ENCODE data around the gene TRPV3. TPM values are rescaled to one million over a fixed set of nuclear protein-coding genes. Genes with fewer than 3 reads are reported as not detected.
"Not testable (repeated sequence)": the region's sequence is repeated elsewhere in the genome, so short reads cannot be mapped to it uniquely, and the experiment has no call there.

The TRPV3 gene
- total RNA-seq, 4 donors from 2014 or later, result 21.8 to 33.2 (median 25.1) TPM

DNA sequence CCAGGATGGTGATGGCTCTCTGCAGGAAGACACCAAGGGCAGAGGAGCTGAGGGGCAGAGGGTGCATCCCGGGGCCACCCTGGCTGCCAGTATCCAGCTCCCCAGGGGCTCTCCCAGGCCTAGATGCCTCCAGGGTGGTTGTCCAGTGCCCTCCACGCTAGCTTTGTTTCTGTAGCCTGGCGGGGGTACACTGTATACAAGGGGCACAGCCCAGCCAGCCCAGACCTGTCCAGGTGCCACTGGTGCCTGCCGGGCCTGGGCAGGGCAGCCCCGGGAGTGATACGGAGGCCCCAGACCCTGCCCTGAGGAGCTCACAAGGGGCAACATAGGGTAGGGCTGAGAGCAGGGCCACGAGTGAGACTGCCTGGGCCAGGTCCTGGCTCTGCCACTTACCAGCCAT, 14.6 kb upstream of the TRPV3 start:
- H3K4me3 ChIP-seq (ENCODE audit: low read depth, poor library complexity, severe bottlenecking), result no peak overlapping the region
- intact Hi-C loops (cut with DNase I; ENCODE audit: low total_unique reads), result no loop called here
- DNase-seq (ENCODE audit: low spot score in 2 of 2), result no peak
- WGBS, 2 donors, result 92 to 94% methylated on average over 6 of the region's 7 CpGs
- TF ChIP-seq, protein P1, sequence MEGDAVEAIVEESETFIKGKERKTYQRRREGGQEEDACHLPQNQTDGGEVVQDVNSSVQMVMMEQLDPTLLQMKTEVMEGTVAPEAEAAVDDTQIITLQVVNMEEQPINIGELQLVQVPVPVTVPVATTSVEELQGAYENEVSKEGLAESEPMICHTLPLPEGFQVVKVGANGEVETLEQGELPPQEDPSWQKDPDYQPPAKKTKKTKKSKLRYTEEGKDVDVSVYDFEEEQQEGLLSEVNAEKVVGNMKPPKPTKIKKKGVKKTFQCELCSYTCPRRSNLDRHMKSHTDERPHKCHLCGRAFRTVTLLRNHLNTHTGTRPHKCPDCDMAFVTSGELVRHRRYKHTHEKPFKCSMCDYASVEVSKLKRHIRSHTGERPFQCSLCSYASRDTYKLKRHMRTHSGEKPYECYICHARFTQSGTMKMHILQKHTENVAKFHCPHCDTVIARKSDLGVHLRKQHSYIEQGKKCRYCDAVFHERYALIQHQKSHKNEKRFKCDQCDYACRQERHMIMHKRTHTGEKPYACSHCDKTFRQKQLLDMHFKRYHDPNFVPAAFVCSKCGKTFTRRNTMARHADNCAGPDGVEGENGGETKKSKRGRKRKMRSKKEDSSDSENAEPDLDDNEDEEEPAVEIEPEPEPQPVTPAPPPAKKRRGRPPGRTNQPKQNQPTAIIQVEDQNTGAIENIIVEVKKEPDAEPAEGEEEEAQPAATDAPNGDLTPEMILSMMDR (IDR thresholded peaks at IDR 0.05), result no peak
- TF ChIP-seq POLR2A (IDR thresholded peaks at IDR 0.05), result no peak

DNA sequence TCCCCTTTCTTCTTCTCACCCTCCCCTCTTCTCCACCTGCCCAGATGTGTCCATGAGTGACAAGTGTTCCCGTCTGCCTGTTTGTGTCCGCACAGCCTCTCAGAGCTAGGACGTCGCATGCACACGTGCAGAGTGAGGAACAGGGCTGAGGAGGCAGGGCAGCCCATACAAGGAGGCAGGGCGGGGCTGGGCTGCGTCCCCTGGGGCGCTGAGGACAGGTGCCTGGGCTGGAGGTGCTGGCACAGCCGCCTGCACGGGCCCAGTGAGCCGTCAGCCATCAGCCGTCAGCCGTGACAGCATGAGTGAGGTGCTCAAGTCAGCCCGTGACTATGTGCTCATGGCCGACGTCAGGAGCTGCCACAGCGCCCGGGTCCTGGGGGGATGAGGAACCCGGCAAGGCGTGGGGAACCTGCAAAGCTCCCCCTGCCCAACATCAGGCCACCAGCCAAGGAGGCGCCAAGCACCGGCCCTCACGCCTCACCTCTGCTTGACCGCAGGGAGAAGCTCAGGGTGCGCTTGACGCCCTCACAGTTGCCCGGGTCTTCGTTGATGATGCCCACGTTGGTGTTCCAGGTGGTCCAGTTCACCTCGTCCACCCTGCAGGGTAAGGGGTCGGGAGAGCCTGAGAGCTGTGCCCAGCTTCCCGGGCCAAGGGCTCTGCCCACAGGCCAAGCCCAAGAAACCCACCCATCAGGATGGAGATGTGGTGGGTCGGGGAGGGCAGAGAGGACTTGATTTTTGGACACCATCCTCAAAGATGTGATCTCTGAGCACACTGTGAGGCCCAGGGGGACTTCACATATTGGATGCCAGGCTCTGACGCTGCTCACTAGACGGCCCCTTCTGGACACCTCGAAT, 13.7 kb upstream of the TRPV3 start:
- no peak for TF ChIP-seq POLR2A (IDR thresholded peaks at IDR 0.05)
- TF ChIP-seq, protein P1 (IDR thresholded peaks at IDR 0.05), result no peak
- no peak overlapping the region for H3K4me3 ChIP-seq (ENCODE audit: low read depth, poor library complexity, severe bottlenecking)
- intact Hi-C loops (cut with DNase I; ENCODE audit: low total_unique reads), result no loop called here
- WGBS, 2 donors, result 81 to 91% methylated on average over 23 to 29 of the region's 36 CpGs
- no peak for DNase-seq (ENCODE audit: low spot score in 2 of 2)

- no peak for DNase-seq (ENCODE audit: low spot score in 2 of 2)
- H3K4me3 ChIP-seq (ENCODE audit: low read depth, poor library complexity, severe bottlenecking), result no peak overlapping the region
- intact Hi-C loops (cut with DNase I; ENCODE audit: low total_unique reads), result no loop called here
- no peak for TF ChIP-seq POLR2A (IDR thresholded peaks at IDR 0.05)
- TF ChIP-seq, protein P1 (IDR thresholded peaks at IDR 0.05), result no peak
- WGBS, 2 donors, result 88 to 93% methylated on average over 9 of the region's 9 CpGs
These were observed 12.0 kb upstream of the TRPV3 start for GRCh38 chr17:3569534-3570137.

- 94 to 97% methylated on average over 12 of the region's 12 CpGs for WGBS, 2 donors
- TF ChIP-seq POLR2A (IDR thresholded peaks at IDR 0.05), result no peak
- TF ChIP-seq, protein P1 (IDR thresholded peaks at IDR 0.05), result no peak
- H3K4me3 ChIP-seq (ENCODE audit: low read depth, poor library complexity, severe bottlenecking), result no peak overlapping the region
- no peak for DNase-seq (ENCODE audit: low spot score in 2 of 2)
- intact Hi-C loops (cut with DNase I; ENCODE audit: low total_unique reads), result no loop called here
These were observed 8.9 kb upstream of the TRPV3 start for GRCh38 chr17:3566551-3566950.

DNA sequence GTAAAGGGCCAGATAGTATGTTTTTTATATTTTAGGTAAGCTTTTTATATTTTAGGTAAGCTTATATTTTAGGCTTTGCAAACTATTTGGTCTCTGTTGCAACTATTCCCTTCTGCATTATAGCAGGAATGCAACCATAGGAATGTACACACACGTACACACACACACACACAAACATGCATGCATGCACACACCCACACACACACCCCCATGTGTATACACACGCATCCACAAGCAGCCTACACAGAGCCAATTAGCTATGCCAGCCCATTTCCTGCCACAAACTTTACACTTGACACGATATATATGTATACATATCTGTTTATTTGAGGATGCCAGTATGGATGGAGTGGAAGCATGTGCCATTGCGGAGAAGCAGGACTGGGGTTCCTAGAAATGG, 7.5 kb upstream of the TRPV3 start:
- 76 to 90% methylated on average over 4 of the region's 4 CpGs for WGBS, 2 donors
- TF ChIP-seq, protein P1 (IDR thresholded peaks at IDR 0.05), result no peak
- TF ChIP-seq POLR2A (IDR thresholded peaks at IDR 0.05), result no peak

DNA sequence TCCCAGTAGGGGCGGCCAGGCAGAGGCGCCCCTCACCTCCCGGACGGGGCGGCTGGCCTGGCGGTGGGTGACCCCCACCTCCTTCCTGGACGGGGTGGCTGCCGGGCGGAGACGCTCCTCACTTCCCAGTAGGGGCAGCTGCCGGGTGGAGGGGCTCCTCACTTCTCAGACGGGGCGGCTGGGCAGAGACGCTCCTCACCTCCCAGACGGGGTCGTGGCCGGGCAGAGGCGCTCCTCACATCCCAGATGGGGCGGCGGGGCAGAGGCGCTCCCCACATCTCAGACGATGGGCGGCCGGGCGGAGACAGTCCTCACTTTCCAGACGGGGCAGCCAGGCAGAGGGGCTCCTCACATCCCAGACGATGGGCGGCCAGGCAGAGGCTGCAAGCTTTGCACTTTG, 6.6 kb upstream of the TRPV3 start:
- 92 to 96% methylated on average over 17 to 22 of the region's 28 CpGs for WGBS, 2 donors
- H3K4me3 ChIP-seq (ENCODE audit: low read depth, poor library complexity, severe bottlenecking); intact Hi-C loops (cut with DNase I; ENCODE audit: low total_unique reads); DNase-seq (ENCODE audit: low spot score in 2 of 2): not testable (repeated sequence)

More for the DNA sequence above, 7.5 kb upstream of the TRPV3 start:
- intact Hi-C loops (cut with DNase I; ENCODE audit: low total_unique reads), result no loop called here
- no peak for DNase-seq (ENCODE audit: low spot score in 2 of 2)
- H3K4me3 ChIP-seq (ENCODE audit: low read depth, poor library complexity, severe bottlenecking), result no peak overlapping the region

All from lower leg skin (tissue), 4 donors.